GM12892 (cell line): Measurements from ENCODE around the gene TRIM29.

Source experiments
- DNase-seq: peaks from one replicate; pipeline ENCODE4 v3.0.0; 2011; ENCODE audit not compliant: insufficient read length
- FAIRE-seq: peaks from 2 replicates; lab custom pipeline; 2011; peaks lifted over from hg19 to GRCh38; lab: Jason Lieb, UNC
- POLR2A ChIP-seq: IDR thresholded peaks from 2 replicates; pipeline ENCODE4 v1.6.1; 2011; ENCODE audit warnings: low read depth, low read length, control low read depth
- POLR2AphosphoS5 ChIP-seq: IDR thresholded peaks from 2 replicates; pipeline ENCODE4 v1.6.1; 2011; ENCODE audit warnings: low read depth, low read length, control low read depth
- TAF1 ChIP-seq: IDR thresholded peaks from 2 replicates; pipeline ENCODE4 v1.6.1; 2011; ENCODE audit warnings: low read depth, mild to moderate bottlenecking, control low read depth, low read length, borderline replicate concordance

The TRIM29 gene

GRCh38 chr11:120095516-120095915 is 42.4 kb downstream of the TRIM29 start:
- DNase-seq: no peak
- no peak for FAIRE-seq
- no peak for TF ChIP-seq POLR2A
- no peak for TF ChIP-seq TAF1
- TF ChIP-seq POLR2AphosphoS5: no peak

GRCh38 chr11:120091701-120092100 is 46.2 kb downstream of the TRIM29 start:
- FAIRE-seq: no peak
- DNase-seq: no peak
- TF ChIP-seq TAF1: no peak
- TF ChIP-seq POLR2A: no peak
- TF ChIP-seq POLR2AphosphoS5: no peak

- TF ChIP-seq POLR2AphosphoS5 (no peak), POLR2A (no peak), TAF1 (no peak)
- DNase-seq (no peak), FAIRE-seq (no peak)
These were observed 46.8 kb downstream of the TRIM29 start for GRCh38 chr11:120091121-120091520.

- FAIRE-seq (no peak), DNase-seq (no peak)
- TF ChIP-seq POLR2AphosphoS5 (no peak), TAF1 (no peak), POLR2A (no peak)
These were observed 47.5 kb downstream of the TRIM29 start for GRCh38 chr11:120090411-120090810.

DNA sequence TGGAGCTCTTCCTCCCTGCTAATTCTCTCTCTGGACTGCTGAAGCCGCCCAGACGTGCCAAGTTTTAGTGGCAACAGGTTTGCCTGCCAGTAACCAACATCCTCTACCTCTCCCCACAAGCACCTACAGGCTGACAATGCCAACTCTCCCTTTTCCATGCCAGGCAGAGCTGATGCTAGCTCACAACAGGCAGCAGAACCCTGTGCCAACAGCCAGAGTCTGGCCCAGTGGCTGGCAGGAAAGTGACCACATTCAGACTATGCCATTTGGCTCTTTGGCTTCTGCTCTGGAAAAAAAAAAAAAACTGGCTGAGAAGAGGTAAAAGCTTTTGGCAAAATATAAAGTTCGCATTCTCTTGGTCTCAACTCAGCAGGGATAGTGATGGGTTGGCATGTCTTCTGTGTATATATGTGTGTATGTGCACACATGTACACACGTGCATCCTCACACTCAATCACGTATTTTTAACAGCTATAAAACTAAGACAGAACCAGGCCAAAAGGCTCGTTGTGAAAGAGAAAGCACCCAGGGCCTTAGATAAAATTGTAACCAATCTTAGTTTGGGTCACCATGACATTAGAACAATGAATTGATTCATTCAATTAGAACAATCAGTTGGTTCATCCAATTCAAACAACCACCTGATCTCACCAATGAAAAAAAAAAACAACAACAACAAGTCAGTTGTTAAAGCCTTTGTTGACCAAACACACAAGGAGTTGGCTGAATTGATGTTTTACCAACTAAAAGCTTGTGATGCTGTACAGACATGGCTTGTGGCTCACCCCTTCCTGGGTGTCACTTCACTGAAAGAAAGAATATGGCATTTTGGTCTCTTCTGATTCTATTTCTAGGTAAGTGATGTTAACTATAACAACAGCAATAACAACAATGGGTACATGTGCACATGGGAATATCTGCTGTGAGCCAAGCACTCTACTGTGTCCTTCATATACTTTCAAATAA is 48.6 kb downstream of the TRIM29 start:
- FAIRE-seq (no peak), DNase-seq (no peak)
- TF ChIP-seq TAF1 (no peak), POLR2AphosphoS5 (no peak), POLR2A (no peak)

DNA sequence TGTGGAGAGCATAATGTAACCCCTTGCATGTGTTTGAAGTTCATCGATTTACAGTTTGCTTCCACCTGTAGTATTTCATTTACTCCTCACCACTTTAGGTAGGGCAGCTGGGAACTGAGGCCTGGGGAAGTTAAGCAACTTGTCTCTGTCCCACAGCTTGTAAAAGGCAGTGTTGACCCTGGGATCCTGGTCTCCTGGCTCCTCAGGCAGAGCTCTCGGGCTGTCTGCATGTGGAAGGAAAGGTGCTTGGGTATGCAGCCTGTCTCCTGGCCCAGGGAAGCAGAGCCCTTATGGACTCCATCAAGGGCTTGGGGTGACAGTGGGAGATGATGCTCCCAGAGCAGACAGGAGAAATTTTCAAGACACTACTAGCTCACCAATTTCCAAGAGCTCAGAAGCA is 49.9 kb downstream of the TRIM29 start:
- TF ChIP-seq POLR2AphosphoS5 (no peak), TAF1 (no peak)
- DNase-seq (no peak), FAIRE-seq (no peak)

GRCh38 chr11:120086651-120087050 is 51.3 kb downstream of the TRIM29 start:
- DNase-seq (no peak), FAIRE-seq (no peak)
- TF ChIP-seq POLR2A (no peak), TAF1 (no peak), POLR2AphosphoS5 (no peak)

DNA sequence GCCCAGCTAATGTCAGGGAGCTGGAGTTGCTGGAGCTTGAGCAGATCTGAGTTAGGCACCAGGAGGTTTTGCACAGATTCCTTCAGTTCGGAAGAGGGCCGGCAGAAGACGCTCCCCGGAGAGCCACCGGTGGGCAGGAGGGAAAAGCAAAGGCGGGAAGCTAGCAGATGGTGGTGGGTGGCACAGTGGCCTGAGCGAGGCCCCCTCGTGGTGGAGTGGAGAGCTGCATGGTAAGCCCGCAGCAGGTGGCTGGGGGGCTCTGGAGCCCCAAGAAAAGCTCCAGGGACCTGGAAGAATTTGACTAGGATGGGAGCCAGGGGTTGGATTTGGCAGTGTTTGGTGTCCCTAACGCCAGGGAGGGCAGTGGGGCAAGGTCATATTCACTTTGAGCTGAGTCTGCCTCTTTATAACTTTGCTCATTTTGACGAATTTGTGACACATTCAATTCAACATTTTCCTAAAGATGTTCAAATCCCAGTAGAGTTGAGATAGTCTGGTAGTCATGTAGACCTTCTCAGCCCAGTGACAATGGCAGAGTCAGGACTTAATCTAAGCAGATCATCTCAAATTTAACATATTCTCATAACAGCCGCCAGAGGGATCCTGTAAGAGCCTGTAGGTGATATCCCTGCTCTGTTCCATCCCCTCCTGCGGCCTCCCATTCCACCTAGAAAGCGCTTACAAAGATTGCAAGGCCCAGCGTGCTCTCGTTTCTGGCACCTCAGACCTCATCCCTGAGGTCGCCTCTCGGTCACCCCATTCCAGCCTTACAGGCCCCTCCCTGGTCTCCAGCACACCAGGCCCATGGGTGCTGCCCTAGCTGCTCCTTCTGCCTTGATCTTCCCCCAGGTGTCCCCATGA is 57.9 kb downstream of the TRIM29 start:
- TF ChIP-seq POLR2AphosphoS5 (no peak), POLR2A (no peak), TAF1 (no peak)
- FAIRE-seq (no peak), DNase-seq (no peak)

DNA sequence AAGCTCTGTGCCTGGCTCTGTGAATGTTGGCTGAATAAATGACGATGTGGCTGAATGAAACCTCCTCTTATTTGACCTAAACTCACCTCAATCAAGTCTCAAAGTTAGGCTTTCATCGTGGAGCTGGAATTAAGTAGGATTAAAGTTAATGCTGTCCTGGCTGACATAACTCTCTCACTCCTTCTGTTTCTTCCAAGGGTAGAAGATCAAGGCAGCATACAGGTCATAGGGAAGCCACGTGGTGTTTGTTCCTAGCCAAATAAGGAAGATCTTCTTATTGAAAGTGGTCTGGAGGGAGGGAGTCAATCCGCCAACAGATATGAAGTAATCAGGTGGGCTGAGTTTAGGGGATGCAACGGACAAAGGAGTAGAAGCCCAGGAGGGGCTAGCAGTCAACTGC is 59.5 kb downstream of the TRIM29 start:
- DNase-seq: no peak
- FAIRE-seq: no peak
- TF ChIP-seq TAF1: no peak
- TF ChIP-seq POLR2A: no peak
- no peak for TF ChIP-seq POLR2AphosphoS5

DNA sequence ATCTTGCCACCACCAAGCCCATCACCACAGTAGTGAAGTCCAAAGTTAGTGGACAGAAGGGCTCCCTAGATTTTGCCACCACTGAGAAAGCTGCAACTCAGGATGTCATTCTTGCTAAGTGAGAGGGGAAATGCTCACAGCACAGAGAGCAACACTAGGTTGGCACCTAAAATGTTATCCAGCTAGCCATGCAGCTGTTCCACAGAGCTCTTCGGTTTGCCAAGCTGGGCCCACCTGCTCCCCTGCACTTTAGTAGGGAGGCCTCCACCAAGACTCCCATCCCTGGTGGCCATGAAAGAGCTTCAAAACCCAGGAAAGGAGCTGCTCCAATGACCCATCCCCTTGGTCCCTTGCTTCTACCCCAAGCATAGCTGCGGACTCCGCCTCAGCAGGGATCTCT is 63.8 kb downstream of the TRIM29 start:
- FAIRE-seq (no peak), DNase-seq (no peak)
- no peak for TF ChIP-seq TAF1
- no peak for TF ChIP-seq POLR2A
- TF ChIP-seq POLR2AphosphoS5: no peak

- FAIRE-seq (no peak), DNase-seq (no peak)
These were observed 64.7 kb downstream of the TRIM29 start for GRCh38 chr11:120073196-120073595.

More at GRCh38 chr11:120073196-120073595, 64.7 kb downstream of the TRIM29 start:
- TF ChIP-seq TAF1 (no peak), POLR2AphosphoS5 (no peak), POLR2A (no peak)
